T-cell (primary cell): Measurements from ENCODE around the gene GPR39. TPM values are rescaled to one million over a fixed set of nuclear protein-coding genes. Genes with fewer than 3 reads are reported as not detected.
A peak's percentile ranks its signal among the peaks of the same experiment; 100 is the strongest.

Source experiments
- ATAC-seq, 4 experiments: fragments of 200-7000 bp in 3 of 4; fragments of 150-1000 bp in 1 of 4; cut with Tn5 transposase; replicated peaks in 1 of 4; 1 replicate in 3 of 4; 2 replicates in 1 of 4; pipeline ENCODE4 v1.10.0; 2021; ENCODE audit warnings: moderate library complexity in 3 of 4, mild to moderate bottlenecking in 2 of 4, moderate number of reproducible peaks in 1 of 4
- CTCF ChIA-PET, 2 donors: fragments of 300-600 bp; sonication (Branson Sonifier 250); formaldehyde crosslinking; loops; one replicate each; lab custom pipeline; 2022; ENCODE audit warnings: antibody characterized with exemption in 2 of 2; lab: Charles Lee
- POLR2A ChIA-PET, 2 donors: fragments of 300-600 bp; sonication (Branson Sonifier 250); formaldehyde crosslinking; loops; one replicate each; lab custom pipeline; 2022; ENCODE audit warnings: antibody characterized with exemption in 2 of 2; lab: Charles Lee
- DNase-seq, 35 experiments: peaks; one replicate each; pipeline versions ENCODE4 v3.0.0 to v3.0.0-alpha.2; 2013 to 2023
- H3K27ac ChIP-seq: one replicate; pipeline ENCODE4 v1.5.1; 2013; ENCODE audit warnings: low read length
- H3K27me3 ChIP-seq, 2 experiments: replicated peaks in 1 of 2; 1 replicate in 1 of 2; 2 replicates in 1 of 2; pipeline versions ENCODE4 v1.6.1 to v1.7.0; 2013; ENCODE audit warnings: low read length in 1 of 2, mixed read lengths in 1 of 2; ENCODE audit not compliant: control insufficient read depth in 2 of 2, insufficient read depth in 2 of 2; ENCODE audit errors: extremely low read depth in 1 of 2
- H3K36me3 ChIP-seq, 2 donors: 1 replicate in 1 of 2; 2 replicates in 1 of 2; pipeline versions ENCODE4 v1.6.1 to v1.7.0; 2013; ENCODE audit warnings: low read length in 1 of 2; ENCODE audit not compliant: control insufficient read depth in 2 of 2, insufficient read depth in 1 of 2; ENCODE audit errors: extremely low read depth in 1 of 2
- H3K4me1 ChIP-seq, 2 experiments: 1 replicate in 1 of 2; 2 replicates in 1 of 2; pipeline versions ENCODE4 v1.6.1 to v1.7.0; 2013; ENCODE audit warnings: low read length in 2 of 2, mixed read lengths in 1 of 2; ENCODE audit not compliant: insufficient read depth in 2 of 2, control insufficient read depth in 1 of 2; ENCODE audit errors: extremely low read depth in 1 of 2
- H3K4me3 ChIP-seq, 2 donors: 1 replicate in 1 of 2; 2 replicates in 1 of 2; pipeline versions ENCODE4 v1.5.1 to v1.7.0; 2013; ENCODE audit warnings: mild to moderate bottlenecking in 2 of 2, low read length in 1 of 2, moderate library complexity in 1 of 2; ENCODE audit not compliant: control insufficient read depth in 1 of 2; ENCODE audit errors: extremely low read depth in 1 of 2
- H3K9me3 ChIP-seq: 2 replicates; pipeline ENCODE4 v1.7.0; 2013
- H3K27ac Mint-ChIP-seq, 2 donors: one replicate each; pipeline ENCODE4 v1.8.0; 2020 to 2021; ENCODE audit warnings: mild to moderate bottlenecking in 2 of 2, mixed read lengths in 2 of 2
- H3K27me3 Mint-ChIP-seq, 2 donors: one replicate each; pipeline ENCODE4 v1.8.0; 2021 to 2022; ENCODE audit warnings: mixed read lengths in 2 of 2
- H3K36me3 Mint-ChIP-seq: one replicate; pipeline ENCODE4 v1.8.0; 2021; ENCODE audit warnings: mixed read lengths
- H3K4me1 Mint-ChIP-seq, 3 donors: one replicate each; pipeline ENCODE4 v1.8.0; 2020 to 2022; ENCODE audit warnings: mixed read lengths in 3 of 3, mild to moderate bottlenecking in 1 of 3
- H3K4me3 Mint-ChIP-seq, 3 donors: one replicate each; pipeline ENCODE4 v1.8.0; 2020 to 2022; ENCODE audit warnings: mild to moderate bottlenecking in 3 of 3, mixed read lengths in 3 of 3, moderate library complexity in 3 of 3
- H3K9me3 Mint-ChIP-seq, 3 donors: one replicate each; pipeline ENCODE4 v1.8.0; 2020 to 2022; ENCODE audit warnings: mixed read lengths in 3 of 3
- WGBS: methylation state at CpG from one replicate; pipeline ENCODE4 v1.1.5; 2013; ENCODE audit warnings: missing lambda C conversion rate; ENCODE audit not compliant: insufficient coverage; 5-methylcytosine and 5-hydroxymethylcytosine counted together
- total RNA-seq, 35 experiments: library from RNA in 6 of 35; stranded (reverse) in 6 of 35; fragments of 120-200 nt in 1 of 35; gene quantifications; one replicate each; pipeline versions ENCODE4 v1.2.1 to v1.2.4 and lab custom pipeline; 2013 to 2026

Gene GPR39
- total RNA-seq, 5 donors from 2014 or later (not counting 1 experiment from before 2014, with no cell fraction given), result not detected

DNA sequence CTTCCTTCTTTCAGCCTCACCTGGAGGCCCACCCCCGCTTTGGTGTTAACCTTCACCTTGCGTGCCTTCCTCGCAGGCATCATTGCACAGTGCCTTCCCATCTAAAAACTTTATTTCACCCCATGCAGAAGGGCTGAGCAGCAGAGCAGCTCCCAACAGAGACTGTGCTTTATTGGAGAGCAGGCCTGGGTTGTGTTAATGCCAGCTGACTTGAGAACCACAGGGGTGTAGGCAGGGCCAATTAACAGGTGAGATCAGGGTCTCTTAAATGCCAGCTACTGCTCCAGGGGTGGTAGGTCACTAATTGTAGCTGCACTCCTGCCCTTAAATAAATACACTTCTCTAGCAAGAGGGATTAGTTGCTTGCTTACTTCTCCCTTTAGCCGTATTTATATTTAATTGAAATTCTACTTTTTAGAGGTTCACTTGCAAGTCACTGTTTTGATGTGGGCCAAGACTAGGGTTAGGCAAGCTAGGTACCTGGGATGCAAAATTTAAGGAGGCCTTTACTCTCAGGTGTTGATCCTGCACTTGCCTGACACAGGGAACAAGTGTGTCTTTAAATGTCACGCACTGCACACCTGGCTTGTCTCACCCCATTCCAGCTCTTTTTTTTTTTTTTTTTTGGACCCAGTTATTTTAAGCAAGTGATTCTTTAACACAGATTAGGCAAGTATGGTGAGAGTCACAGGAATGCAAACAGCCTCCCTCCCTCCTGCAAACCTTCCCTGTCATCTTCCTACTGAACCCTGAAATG is 198.9 kb downstream of the GPR39 start:
- no peak overlapping the region for H3K27ac ChIP-seq
- WGBS, result 100% methylated on average over 2 of the region's 5 CpGs
- no peaks in the 10 kb centered on the region for H3K27me3 ChIP-seq
- POLR2A ChIA-PET, result no interaction called here
- H3K4me1 Mint-ChIP-seq, result no peaks in the 10 kb centered on the region
- peaks cover 2 to 4% of the 10 kb centered on the region in 2 donors for H3K27me3 Mint-ChIP-seq
- ATAC-seq (no peak), DNase-seq (no peak)
- H3K4me1 ChIP-seq, result no peaks in the 10 kb centered on the region
- H3K4me3 ChIP-seq, result no peak overlapping the region
- no peaks in the 10 kb centered on the region for H3K9me3 ChIP-seq
- no peak overlapping the region for H3K27ac Mint-ChIP-seq
- CTCF ChIA-PET, result no interaction called here
- peaks cover 0 to 6% (median 0%) of the 10 kb centered on the region in 3 donors for H3K9me3 Mint-ChIP-seq
- no peaks in the 10 kb centered on the region for H3K36me3 ChIP-seq
- H3K36me3 Mint-ChIP-seq, result no peaks in the 10 kb centered on the region
- no peak overlapping the region for H3K4me3 Mint-ChIP-seq

DNA sequence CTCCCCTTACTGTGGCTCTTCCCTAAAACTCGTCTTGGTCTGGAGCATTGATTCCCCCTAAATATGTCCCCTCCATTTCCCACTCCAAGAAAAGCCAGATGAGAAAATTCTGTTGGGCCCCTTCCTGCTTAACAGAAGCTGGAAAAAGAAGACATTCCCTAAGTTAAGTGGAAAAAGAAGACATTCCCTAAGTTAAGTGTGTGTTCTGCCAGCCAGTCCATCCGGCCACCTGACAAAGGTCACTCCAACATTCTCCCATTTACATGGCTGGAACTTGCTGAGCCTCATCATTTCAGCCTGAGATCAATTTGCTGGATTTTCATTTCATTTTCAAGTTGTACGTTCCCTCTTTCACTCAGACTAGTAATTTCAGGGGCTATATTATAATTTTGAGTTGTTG is 201.4 kb downstream of the GPR39 start:
- H3K9me3 Mint-ChIP-seq, result peaks cover 0 to 6% (median 0%) of the 10 kb centered on the region in 3 donors
- Histone ChIP-seq H3K27me3 (peaks cover 0 to 4% of the 10 kb centered on the region in 2 experiments), H3K9me3 (no peaks in the 10 kb centered on the region), H3K36me3 (no peaks in the 10 kb centered on the region), H3K4me3 (no peak overlapping the region), H3K27ac (no peak overlapping the region), H3K4me1 (no peaks in the 10 kb centered on the region)
- no peak for ATAC-seq
- H3K4me1 Mint-ChIP-seq, result no peaks in the 10 kb centered on the region
- ChIA-PET CTCF (no interaction called here), POLR2A (no interaction called here)
- H3K27me3 Mint-ChIP-seq, result peaks cover 2 to 4% of the 10 kb centered on the region in 2 donors
- no peak overlapping the region for H3K27ac Mint-ChIP-seq
- WGBS, result 80% methylated on average over 1 of the region's 3 CpGs
- no peaks in the 10 kb centered on the region for H3K36me3 Mint-ChIP-seq
- no peak overlapping the region for H3K4me3 Mint-ChIP-seq
- no peak for DNase-seq

DNA sequence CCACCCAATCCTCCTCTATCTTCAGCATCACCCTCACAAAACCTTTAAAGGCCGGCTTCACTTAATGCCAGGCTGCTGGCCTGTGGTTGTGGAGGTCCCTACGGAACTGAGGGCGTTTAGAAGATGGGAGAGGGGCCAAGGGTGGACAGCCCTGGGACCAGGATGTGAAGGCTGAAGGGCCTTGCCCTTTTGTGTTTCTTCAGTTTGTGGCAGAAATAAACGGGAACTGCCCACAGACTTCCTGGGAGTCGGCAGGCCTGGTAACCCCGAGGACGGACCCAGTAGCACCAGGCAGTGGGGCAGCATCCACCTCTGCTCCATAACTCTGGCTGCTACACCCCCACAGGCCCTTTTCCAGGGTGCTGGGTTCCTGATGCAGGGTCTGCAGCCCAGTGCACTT is 202.1 kb downstream of the GPR39 start:
- H3K36me3 ChIP-seq, result no peaks in the 10 kb centered on the region
- H3K27ac ChIP-seq, result no peak overlapping the region
- ChIA-PET POLR2A (no interaction called here), CTCF (no interaction called here)
- 94% methylated on average over 3 of the region's 7 CpGs for WGBS
- Mint-ChIP-seq H3K4me3 (no peak overlapping the region), H3K36me3 (no peaks in the 10 kb centered on the region), H3K4me1 (no peaks in the 10 kb centered on the region), H3K27me3 (peaks cover 2 to 4% of the 10 kb centered on the region in 2 donors), H3K27ac (no peak overlapping the region), H3K9me3 (peaks cover 0 to 6% (median 0%) of the 10 kb centered on the region in 3 donors)
- no peaks in the 10 kb centered on the region for H3K9me3 ChIP-seq
- no peaks in the 10 kb centered on the region for H3K4me1 ChIP-seq
- peaks cover 0 to 4% of the 10 kb centered on the region in 2 experiments for H3K27me3 ChIP-seq
- DNase-seq (no peak), ATAC-seq (no peak)
- no peak overlapping the region for H3K4me3 ChIP-seq

DNA sequence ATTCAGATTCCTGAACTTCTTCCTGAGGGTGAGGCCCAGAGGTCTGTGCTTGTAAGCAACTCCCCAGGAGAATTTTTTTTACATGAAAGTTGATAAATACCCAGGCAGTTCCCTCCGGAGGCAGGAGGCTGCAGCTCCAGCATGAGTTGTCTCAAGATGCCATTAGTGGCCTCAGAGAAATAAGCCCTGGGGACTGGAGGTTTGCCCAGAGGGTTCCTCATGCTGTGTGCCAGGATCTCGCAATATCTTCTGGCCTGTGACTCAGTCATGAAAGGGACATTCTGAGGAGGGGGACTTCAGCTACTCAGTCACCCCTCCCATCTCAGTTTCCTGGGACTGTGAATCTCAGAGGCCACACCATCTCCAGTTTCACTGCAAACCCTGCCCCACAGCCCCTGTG is 203.5 kb downstream of the GPR39 start:
- H3K27me3 ChIP-seq, result peaks cover 0 to 4% of the 10 kb centered on the region in 2 experiments
- DNase-seq (no peak), ATAC-seq (no peak)
- ChIA-PET POLR2A (no interaction called here), CTCF (no interaction called here)
- H3K9me3 ChIP-seq, result no peaks in the 10 kb centered on the region
- Mint-ChIP-seq H3K27me3 (peaks cover 2 to 7% of the 10 kb centered on the region in 2 donors), H3K27ac (no peak overlapping the region), H3K36me3 (no peaks in the 10 kb centered on the region), H3K4me3 (no peak overlapping the region), H3K4me1 (no peaks in the 10 kb centered on the region), H3K9me3 (peaks cover 0 to 9% (median 0%) of the 10 kb centered on the region in 3 donors)
- no peaks in the 10 kb centered on the region for H3K4me1 ChIP-seq
- 86% methylated on average over 1 of the region's 2 CpGs for WGBS
- no peak overlapping the region for H3K4me3 ChIP-seq
- no peaks in the 10 kb centered on the region for H3K36me3 ChIP-seq
- no peak overlapping the region for H3K27ac ChIP-seq

DNA sequence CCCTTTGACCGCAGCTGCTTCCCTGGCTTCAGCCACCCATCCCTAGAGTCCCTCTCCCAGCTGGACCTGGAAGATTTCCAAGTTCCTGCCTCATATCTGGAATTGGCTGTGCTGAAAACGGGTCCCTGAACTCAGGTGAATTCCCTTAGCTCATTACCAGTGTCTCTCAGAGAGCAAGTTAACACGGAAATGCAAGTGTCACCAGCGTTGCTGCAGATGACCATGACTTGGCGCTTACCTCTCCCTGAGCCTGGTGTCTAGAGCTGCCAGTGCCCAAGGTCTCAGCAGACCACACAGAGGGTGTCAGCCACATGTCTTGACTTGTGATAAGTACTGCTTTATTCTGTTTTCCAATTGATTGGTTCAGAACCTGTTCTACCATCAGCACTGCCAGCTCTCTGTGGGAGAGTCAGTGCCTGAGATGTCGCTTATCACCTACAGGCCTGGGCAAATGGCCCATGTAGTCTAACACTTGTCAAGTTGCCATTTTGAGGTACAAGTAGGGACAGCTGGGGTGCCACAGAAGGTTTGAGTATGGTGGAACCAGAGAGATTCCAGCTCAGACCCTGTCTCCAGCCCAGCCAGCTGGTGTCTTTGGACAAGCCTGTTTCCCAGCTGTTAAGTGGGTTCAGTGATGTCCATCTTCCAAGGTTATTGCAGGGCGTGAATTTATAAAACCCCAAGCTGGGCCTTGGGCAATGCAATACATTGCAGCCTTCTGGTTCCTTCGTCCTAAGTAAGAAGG is 204.7 kb downstream of the GPR39 start:
- 97% methylated on average over 5 of the region's 8 CpGs for WGBS
- no peaks in the 10 kb centered on the region for H3K9me3 ChIP-seq
- Mint-ChIP-seq H3K27ac (no peak overlapping the region), H3K4me3 (no peak overlapping the region), H3K36me3 (no peaks in the 10 kb centered on the region), H3K27me3 (peaks cover 2 to 7% of the 10 kb centered on the region in 2 donors), H3K4me1 (no peaks in the 10 kb centered on the region), H3K9me3 (peaks cover 0 to 9% (median 0%) of the 10 kb centered on the region in 3 donors)
- no peaks in the 10 kb centered on the region for H3K36me3 ChIP-seq
- ATAC-seq (no peak), DNase-seq (no peak)
- POLR2A ChIA-PET, result no interaction called here
- peaks cover 0 to 4% of the 10 kb centered on the region in 2 experiments for H3K27me3 ChIP-seq
- CTCF ChIA-PET, result no interaction called here
- H3K27ac ChIP-seq, result no peak overlapping the region
- no peak overlapping the region for H3K4me3 ChIP-seq
- H3K4me1 ChIP-seq, result no peaks in the 10 kb centered on the region

DNA sequence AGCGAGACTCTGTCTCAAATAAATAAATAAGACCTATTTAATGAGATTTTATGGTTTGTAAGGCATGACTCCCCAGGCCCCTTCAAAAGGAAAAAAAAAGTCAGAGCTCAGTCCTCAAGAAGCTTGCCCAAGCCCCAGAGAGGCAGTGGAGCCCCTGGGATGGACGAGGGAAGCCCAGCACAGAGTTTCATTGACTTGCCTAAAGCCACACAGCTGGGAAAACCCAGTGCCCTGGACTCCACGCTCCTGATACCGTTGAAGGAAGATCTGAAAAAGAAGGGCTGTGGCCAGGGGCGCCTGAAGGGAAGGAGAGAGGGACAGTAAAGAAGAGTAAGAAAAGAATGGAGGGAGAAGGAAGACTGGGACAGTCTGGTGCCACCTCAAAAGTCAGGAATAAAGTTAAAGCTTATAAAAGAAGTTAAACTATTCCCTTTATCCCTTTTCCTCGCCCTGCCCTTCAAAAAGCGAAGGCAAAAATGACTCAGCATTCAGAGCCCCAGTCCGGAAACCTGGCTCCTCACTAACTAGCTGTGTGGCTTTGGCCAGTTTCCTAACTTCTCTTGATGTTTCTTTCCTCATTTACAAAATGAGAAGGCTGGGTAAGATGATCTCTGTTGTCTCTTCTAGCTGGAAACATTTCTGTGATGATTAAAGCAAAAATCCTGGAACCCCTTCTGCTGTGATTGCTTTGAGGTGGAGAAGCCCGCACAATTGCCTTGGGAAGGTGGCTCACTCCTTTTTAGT is 206.7 kb downstream of the GPR39 start:
- H3K36me3 Mint-ChIP-seq, result no peaks in the 10 kb centered on the region
- 47% methylated on average over 4 of the region's 9 CpGs for WGBS
- Histone ChIP-seq H3K27me3 (peaks cover 0 to 4% of the 10 kb centered on the region in 2 experiments), H3K36me3 (no peaks in the 10 kb centered on the region), H3K9me3 (no peaks in the 10 kb centered on the region), H3K27ac (no peak overlapping the region), H3K4me1 (no peaks in the 10 kb centered on the region), H3K4me3 (no peak overlapping the region)
- ATAC-seq (peak in 1 of 4 experiments; percentile 13), DNase-seq (no peak)
- CTCF ChIA-PET, result interaction anchor here in 1 of 2 donors (0.5 kb wide), 1 partner anchor 10 kb away, joined by 5 read pairs; no protein-coding TSS in a partner anchor
- POLR2A ChIA-PET, result no interaction called here
- peaks cover 0 to 3% (median 0%) of the 10 kb centered on the region in 3 donors for H3K9me3 Mint-ChIP-seq
- no peak overlapping the region for H3K27ac Mint-ChIP-seq
- no peak overlapping the region for H3K4me3 Mint-ChIP-seq
- peaks cover 0 to 3% of the 10 kb centered on the region in 2 donors for H3K27me3 Mint-ChIP-seq
- no peaks in the 10 kb centered on the region for H3K4me1 Mint-ChIP-seq
